Omental fat pad (tissue), 4 donors: ENCODE measurements around the gene EPHA4. TPM values are rescaled to one million over a fixed set of nuclear protein-coding genes. Genes with fewer than 3 reads are reported as not detected.

ENCODE experiments used
- ATAC-seq: fragments of 150-250 bp; one replicate; pipeline ENCODE4 v1.9.1; 2016; ENCODE audit warnings: mild to moderate bottlenecking, moderate library complexity; ENCODE audit not compliant: low FRiP score
- DNase-seq: peaks from one replicate; pipeline ENCODE4 v3.0.0-alpha.2; 2019; ENCODE audit warnings: low spot score
- total RNA-seq, 4 donors: library from RNA; depleted of rRNA; stranded (reverse); fragments of >200 nt; gene quantifications; one replicate each; pipeline ENCODE4 v1.1.0, GENCODE V29; 2016
- TF ChIP-seq, protein P1 (sequence below), 3 donors: fragments of 450-650 bp; IDR thresholded peaks; one replicate each; pipeline ENCODE4 v1.5.1; 2016 to 2017; ENCODE audit warnings: antibody characterized with exemption in 3 of 3, mild to moderate bottlenecking in 3 of 3, moderate library complexity in 2 of 3

The EPHA4 gene
- total RNA-seq, 4 donors from 2014 or later = 18.5 to 43.0 (median 23.6) TPM

DNA sequence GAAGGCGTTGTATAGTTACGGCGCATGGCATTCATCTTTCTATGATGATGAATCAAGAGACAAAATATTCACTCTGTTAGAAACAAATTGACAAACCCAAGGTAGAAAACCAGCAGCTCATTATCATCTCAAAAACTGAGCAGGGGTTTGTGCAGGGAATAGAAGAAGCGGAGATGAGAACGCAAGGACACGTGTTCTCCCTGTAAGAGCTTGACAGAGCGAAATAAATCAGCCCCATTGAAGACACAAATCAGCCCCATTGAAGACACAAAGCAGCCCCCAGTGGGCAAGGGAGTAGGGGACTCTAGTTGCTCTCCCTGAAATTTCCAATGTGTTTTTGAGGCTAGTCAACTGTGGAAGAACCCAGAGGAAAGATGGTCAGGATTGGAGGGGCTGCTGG, 199.2 kb downstream of the EPHA4 start:
- no peak for ATAC-seq
- no peak for DNase-seq
- TF ChIP-seq, protein P1, sequence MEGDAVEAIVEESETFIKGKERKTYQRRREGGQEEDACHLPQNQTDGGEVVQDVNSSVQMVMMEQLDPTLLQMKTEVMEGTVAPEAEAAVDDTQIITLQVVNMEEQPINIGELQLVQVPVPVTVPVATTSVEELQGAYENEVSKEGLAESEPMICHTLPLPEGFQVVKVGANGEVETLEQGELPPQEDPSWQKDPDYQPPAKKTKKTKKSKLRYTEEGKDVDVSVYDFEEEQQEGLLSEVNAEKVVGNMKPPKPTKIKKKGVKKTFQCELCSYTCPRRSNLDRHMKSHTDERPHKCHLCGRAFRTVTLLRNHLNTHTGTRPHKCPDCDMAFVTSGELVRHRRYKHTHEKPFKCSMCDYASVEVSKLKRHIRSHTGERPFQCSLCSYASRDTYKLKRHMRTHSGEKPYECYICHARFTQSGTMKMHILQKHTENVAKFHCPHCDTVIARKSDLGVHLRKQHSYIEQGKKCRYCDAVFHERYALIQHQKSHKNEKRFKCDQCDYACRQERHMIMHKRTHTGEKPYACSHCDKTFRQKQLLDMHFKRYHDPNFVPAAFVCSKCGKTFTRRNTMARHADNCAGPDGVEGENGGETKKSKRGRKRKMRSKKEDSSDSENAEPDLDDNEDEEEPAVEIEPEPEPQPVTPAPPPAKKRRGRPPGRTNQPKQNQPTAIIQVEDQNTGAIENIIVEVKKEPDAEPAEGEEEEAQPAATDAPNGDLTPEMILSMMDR (IDR thresholded peaks at IDR 0.05) = no peak

DNA sequence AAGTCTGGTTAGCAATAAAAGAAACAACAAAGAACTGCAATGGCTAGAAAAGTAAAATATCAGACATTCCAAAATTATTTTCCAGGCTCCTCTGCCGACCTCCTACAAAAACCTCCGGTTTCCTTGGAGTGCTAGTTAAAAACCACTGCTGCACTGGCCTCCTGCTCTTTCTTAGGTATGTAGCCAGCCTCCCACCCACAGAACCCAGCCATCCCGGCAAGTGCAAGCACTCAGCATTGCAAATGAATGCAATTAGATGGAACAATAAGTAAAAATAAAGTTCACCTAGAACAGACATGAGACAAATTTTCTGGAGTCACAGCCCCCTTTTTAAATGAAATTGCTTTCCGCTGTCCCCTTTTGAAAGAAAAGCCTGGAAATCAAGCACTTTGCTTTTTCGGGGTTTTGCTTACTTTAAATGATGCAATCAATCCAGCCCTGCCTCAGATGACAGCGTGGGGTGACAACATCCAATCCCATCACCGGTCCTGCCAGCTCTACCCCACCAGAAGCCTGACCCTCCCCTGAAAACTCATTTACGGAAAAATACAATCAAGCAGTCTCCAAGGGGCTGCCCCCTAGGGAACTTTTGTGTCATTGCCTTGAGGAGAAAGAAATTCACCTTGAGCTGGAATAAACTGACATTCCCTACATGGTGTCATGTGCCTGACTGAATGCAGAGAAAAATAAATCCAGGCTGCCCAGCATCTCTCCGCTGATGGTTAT, 199.8 kb downstream of the EPHA4 start:
- ATAC-seq (no peak), DNase-seq (no peak)
- TF ChIP-seq, protein P1 (IDR thresholded peaks at IDR 0.05) = no peak

DNA sequence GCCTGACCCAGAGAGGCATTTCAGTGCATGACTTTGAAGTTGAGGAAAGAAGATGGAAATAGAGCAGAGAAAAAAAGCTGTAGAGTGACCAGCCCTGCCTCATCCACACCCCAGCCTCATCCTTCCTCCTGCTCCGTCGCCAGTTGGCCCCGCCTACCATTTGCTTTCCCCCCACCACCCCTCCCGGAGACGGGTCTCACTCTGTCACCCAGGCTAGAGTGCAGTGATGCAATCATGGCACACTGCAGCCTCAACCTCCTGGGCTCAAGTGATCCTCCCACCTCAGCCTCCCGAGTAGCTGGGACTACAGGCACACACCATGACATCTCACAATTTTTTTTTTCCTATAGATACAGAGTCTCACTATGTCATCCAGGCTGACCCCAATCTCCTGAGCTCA, 200.8 kb downstream of the EPHA4 start:
- no peak for DNase-seq
- TF ChIP-seq, protein P1 (IDR thresholded peaks at IDR 0.05) = no peak
- no peak for ATAC-seq

DNA sequence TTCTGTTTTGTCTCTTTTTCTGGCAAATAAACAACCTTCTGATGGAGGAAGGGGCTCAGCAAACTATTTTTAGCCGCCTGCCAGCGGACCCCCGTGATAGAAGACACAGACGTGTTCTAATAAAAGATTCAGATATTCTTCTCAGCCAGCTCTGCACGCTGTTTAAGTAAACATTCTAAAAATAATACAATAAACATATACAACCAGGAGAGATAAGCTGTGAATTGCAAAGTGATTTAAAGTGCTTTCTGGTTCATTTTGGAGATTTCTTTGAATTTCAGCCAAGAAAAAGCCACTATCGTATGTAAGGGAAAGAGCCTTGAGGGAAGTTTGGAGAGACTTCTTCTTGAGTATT, 201.3 kb downstream of the EPHA4 start:
- ATAC-seq (no peak), DNase-seq (no peak)
- TF ChIP-seq, protein P1 (IDR thresholded peaks at IDR 0.05) = no peak

DNA sequence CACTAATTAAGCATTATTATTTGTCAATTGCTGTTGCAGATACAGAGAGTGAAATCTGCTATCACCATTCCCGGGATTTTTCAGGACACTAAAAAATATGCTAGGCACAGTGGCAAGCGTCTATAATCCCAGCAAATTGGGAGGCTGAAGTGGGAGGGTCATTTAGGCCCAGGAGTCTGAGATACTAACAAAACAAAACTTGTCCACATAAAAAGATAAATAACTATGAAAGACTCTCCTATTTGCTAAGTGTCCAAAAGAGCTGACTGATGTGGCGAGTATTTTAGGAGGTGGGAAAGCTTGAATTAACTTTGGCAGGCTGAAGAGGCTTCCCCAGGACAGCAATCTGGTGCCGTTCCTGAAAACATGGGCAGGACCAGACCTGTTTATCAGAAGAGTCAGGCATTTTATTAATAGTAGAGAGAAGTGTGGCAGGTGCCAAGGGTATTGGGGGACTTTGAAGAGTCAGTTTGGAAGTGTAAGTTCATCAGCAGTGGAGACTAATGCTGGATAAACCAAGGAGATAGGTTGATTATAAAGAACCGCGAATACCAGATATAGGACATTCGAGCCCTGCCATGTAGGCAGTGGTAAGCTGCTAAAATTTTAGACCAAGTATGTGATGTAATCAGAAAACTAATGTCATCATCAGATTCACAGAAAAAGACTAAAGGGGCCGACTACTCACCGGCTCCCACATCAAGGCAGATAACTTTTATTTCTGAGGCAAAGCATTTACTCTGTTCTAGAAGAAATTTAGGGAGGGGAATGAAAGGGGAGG, 201.8 kb downstream of the EPHA4 start:
- DNase-seq = no peak
- TF ChIP-seq, protein P1 (IDR thresholded peaks at IDR 0.05) = no peak
- ATAC-seq = no peak
